ENCODE data around the gene PBX4. TPM values are rescaled to one million over a fixed set of nuclear protein-coding genes. Genes with fewer than 3 reads are reported as not detected.

PBX4 gene
- total and polyA plus RNA-seq, 10 of the 15 experiments (the other 5 are each of a cell fraction or from before 2014, with no cell fraction given) = 0.18 to 17.3 (median 4.2) TPM

GRCh38 chr19:19635313-19635702 lies 16.8 kb upstream of the PBX4 start:
- CTCF ChIA-PET = no interaction called here
- BruUV-seq (replicated peaks) = no TSS peak
- intact Hi-C loops (cut with micrococcal nuclease; ENCODE audit: unreplicated experiment) = no loop called here

GRCh38 chr19:19634516-19635312 lies 16.2 kb upstream of the PBX4 start:
- peaks cover 23 to 39% of the 10 kb centered on the region in 2 experiments for H3K36me3 ChIP-seq (ENCODE audit: control insufficient read depth in 2 of 2, insufficient read depth in 2 of 2, low read length in 1 of 2)
- CTCF ChIA-PET = no interaction called here

More at GRCh38 chr19:19635313-19635702, 16.8 kb upstream of the PBX4 start:
- ChIA-PET SMC1A (ENCODE audit: uncharacterized antibody, unreplicated experiment) (no interaction called here), POLR2A (no interaction called here), RAD21 (ENCODE audit: unreplicated experiment) (no interaction called here)
- no peaks in the 10 kb centered on the region; the same call in 1 of the 2 replicates for H3K4me1 ChIP-seq (ENCODE audit: control insufficient read depth, insufficient read depth, low read length)
- no peaks in the 10 kb centered on the region for H3K9me3 ChIP-seq (replicated peaks; ENCODE audit: control insufficient read depth, insufficient read depth, low read length)
- H2AFZ ChIP-seq (ENCODE audit: control insufficient read depth, low read depth, low read length) = no peak overlapping the region
- H3K79me2 ChIP-seq (ENCODE audit: control insufficient read depth, insufficient read depth, low read length) = no peaks in the 10 kb centered on the region
- FAIRE-seq (no peak), DNase-seq (ENCODE audit: low read depth, low spot score) (no peak), ATAC-seq (no peak)
- H4K20me1 ChIP-seq (ENCODE audit: control insufficient read depth, insufficient read depth) = no peaks in the 10 kb centered on the region; the same call in 1 of the 2 replicates
- peak; percentile 47; the same call in 1 of the 2 replicates for TF ChIP-seq POLR2AphosphoS5 (IDR thresholded peaks at IDR 0.05; ENCODE audit: low read length)
- no peak for TF ChIP-seq TBL1XR1 (IDR thresholded peaks at IDR 0.05; ENCODE audit: low read depth, low read length)
- H3K4me3 ChIP-seq = no peak overlapping the region
- in situ Hi-C loops (cut with MboI) = no loop called here
- WGBS (ENCODE audit: insufficient coverage, insufficient replicate concordance, low lambda C conversion rate, missing lambda C conversion rate) = 98% methylated on average over 14 of the region's 14 CpGs
- H3K9ac ChIP-seq (ENCODE audit: control insufficient read depth, insufficient read depth, low read length) = no peak overlapping the region
- H3K27me3 ChIP-seq (replicated peaks in 1 of 2; ENCODE audit: control insufficient read depth in 2 of 2, insufficient read depth in 2 of 2, low read length in 1 of 2) = no peaks in the 10 kb centered on the region
- H3K4me2 ChIP-seq (ENCODE audit: control insufficient read depth, insufficient read depth) = peak overlapping the region; percentile 33; the same call in 1 of the 2 replicates
- peak overlapping the region; percentile 14; the same call in 1 of the 2 replicates for H3K27ac ChIP-seq (ENCODE audit: control insufficient read depth, insufficient read depth)
- H3K36me3 ChIP-seq (ENCODE audit: control insufficient read depth in 2 of 2, insufficient read depth in 2 of 2, low read length in 1 of 2) = peaks cover 29 to 40% of the 10 kb centered on the region in 2 experiments

More at GRCh38 chr19:19634516-19635312, 16.2 kb upstream of the PBX4 start:
- H3K27ac ChIP-seq (ENCODE audit: control insufficient read depth, insufficient read depth) = peak overlapping the region; percentile 14; the same call in 1 of the 2 replicates
- H3K9me3 ChIP-seq (replicated peaks; ENCODE audit: control insufficient read depth, insufficient read depth, low read length) = no peaks in the 10 kb centered on the region
- ChIA-PET RAD21 (ENCODE audit: unreplicated experiment) (no interaction called here), SMC1A (ENCODE audit: uncharacterized antibody, unreplicated experiment) (no interaction called here), POLR2A (interaction anchor here (1.1 kb wide), 1 partner anchor 15 kb away, joined by 4 read pairs; no protein-coding TSS in a partner anchor)
- intact Hi-C loops (cut with micrococcal nuclease; ENCODE audit: unreplicated experiment) = no loop called here
- DNase-seq (ENCODE audit: low read depth, low spot score) (no peak), FAIRE-seq (no peak), ATAC-seq (peak; percentile 24; the same call in 2 of the 3 replicates)
- 0 out of 2 replicates have a peak, but pooled peaks have one; percentile 19 for TF ChIP-seq RUNX3 (IDR thresholded peaks at IDR 0.05; ENCODE audit: low read length)
- TF ChIP-seq NR2F1 (conservative IDR thresholded peaks at IDR 0.05) = 0 out of 2 replicates have a peak, but pooled peaks have one; percentile 3
- peak in 1 of 2 experiments; percentile 54; a peak in 1 of 4 replicates for TF ChIP-seq SRF (IDR thresholded peaks at IDR 0.05; ENCODE audit: low read depth in 2 of 2, low read length in 2 of 2)
- no peak for TF ChIP-seq PRDM15 (CRISPR knock-in tag; IDR thresholded peaks at IDR 0.05)
- peak; percentile 29; the same call in 1 of the 2 replicates for TF ChIP-seq POLR2A (IDR thresholded peaks at IDR 0.05; ENCODE audit: low read depth, low read length)
- WGBS (ENCODE audit: insufficient coverage, insufficient replicate concordance, low lambda C conversion rate, missing lambda C conversion rate) = 79% methylated on average over 36 of the region's 36 CpGs
- 0 out of 2 replicates have a peak overlapping the region, but pooled peaks have one; percentile 33 for H3K4me2 ChIP-seq (ENCODE audit: control insufficient read depth, insufficient read depth)
- H2AFZ ChIP-seq (ENCODE audit: control insufficient read depth, low read depth, low read length) = no peak overlapping the region
- TSS peak; percentile 29 for BruUV-seq (replicated peaks)
- H3K79me2 ChIP-seq (ENCODE audit: control insufficient read depth, insufficient read depth, low read length) = no peaks in the 10 kb centered on the region
- H3K4me1 ChIP-seq (ENCODE audit: control insufficient read depth, insufficient read depth, low read length) = no peaks in the 10 kb centered on the region; the same call in 1 of the 2 replicates
- no peak overlapping the region for H3K9ac ChIP-seq (ENCODE audit: control insufficient read depth, insufficient read depth, low read length)
- H3K27me3 ChIP-seq (replicated peaks in 1 of 2; ENCODE audit: control insufficient read depth in 2 of 2, insufficient read depth in 2 of 2, low read length in 1 of 2) = no peaks in the 10 kb centered on the region
- H4K20me1 ChIP-seq (ENCODE audit: control insufficient read depth, insufficient read depth) = no peaks in the 10 kb centered on the region; the same call in 1 of the 2 replicates
- no peak overlapping the region for H3K4me3 ChIP-seq
- in situ Hi-C loops (cut with MboI) = no loop called here
